ENCODE results near the gene STARD9. TPM values are rescaled to one million over a fixed set of nuclear protein-coding genes. Genes with fewer than 3 reads are reported as not detected.
"Not testable (repeated sequence)": the region's sequence is repeated elsewhere in the genome, so short reads cannot be mapped to it uniquely, and the experiment has no call there.

Gene STARD9
- total RNA-seq, 1 donor from 2014 or later: 5.4 TPM

GRCh38 chr15:42735382-42736165, 160.2 kb downstream of the STARD9 start:
- ATAC-seq (ENCODE audit: poor library complexity): no peak
- intact Hi-C loops (cut with DNase I): no loop called here
- no peak for DNase-seq

GRCh38 chr15:42736178-42736792, 160.9 kb downstream of the STARD9 start:
- DNase-seq (no peak), ATAC-seq (ENCODE audit: poor library complexity) (peak; percentile 47)
- intact Hi-C loops (cut with DNase I): no loop called here

GRCh38 chr15:42736793-42737528, 161.6 kb downstream of the STARD9 start, which contains the start of gene CDAN1:
CDAN1 (minus strand) TSS chr15:42737128; CDS start chr15:42737102, 26 bp downstream.
- DNase-seq (peak; percentile 96), ATAC-seq (ENCODE audit: poor library complexity) (peak; percentile 99)
- intact Hi-C loops (cut with DNase I): no loop called here

- DNase-seq (no peak), ATAC-seq (ENCODE audit: poor library complexity) (no peak)
- intact Hi-C loops (cut with DNase I): no loop called here
Measured at GRCh38 chr15:42737529-42738328, 162.3 kb downstream of the STARD9 start.

- no peak for ATAC-seq (ENCODE audit: poor library complexity)
- no peak for DNase-seq
- intact Hi-C loops (cut with DNase I): no loop called here
Measured at GRCh38 chr15:42741710-42742109, 166.3 kb downstream of the STARD9 start.

- intact Hi-C loops (cut with DNase I): no loop called here
- DNase-seq: no peak
- no peak for ATAC-seq (ENCODE audit: poor library complexity)
Measured at GRCh38 chr15:42742149-42742548, 166.7 kb downstream of the STARD9 start.

- no peak for ATAC-seq (ENCODE audit: poor library complexity)
- intact Hi-C loops (cut with DNase I): no loop called here
- no peak for DNase-seq
Measured at GRCh38 chr15:42744195-42744594, 168.8 kb downstream of the STARD9 start.

GRCh38 chr15:42749266-42749665, 173.9 kb downstream of the STARD9 start:
- intact Hi-C loops (cut with DNase I): no loop called here
- DNase-seq: no peak
- ATAC-seq (ENCODE audit: poor library complexity): no peak

- DNase-seq (no peak), ATAC-seq (ENCODE audit: poor library complexity) (no peak)
- intact Hi-C loops (cut with DNase I): no loop called here
Measured at GRCh38 chr15:42750306-42750705, 174.9 kb downstream of the STARD9 start.

GRCh38 chr15:42759093-42759492, 183.7 kb downstream of the STARD9 start:
- intact Hi-C loops (cut with DNase I): no loop called here
- DNase-seq (no peak), ATAC-seq (ENCODE audit: poor library complexity) (no peak)

GRCh38 chr15:42760759-42761158, 185.4 kb downstream of the STARD9 start:
- intact Hi-C loops (cut with DNase I): no loop called here
- ATAC-seq (ENCODE audit: poor library complexity): no peak
- no peak for DNase-seq

GRCh38 chr15:42761813-42762212, 186.4 kb downstream of the STARD9 start:
- intact Hi-C loops (cut with DNase I); ATAC-seq (ENCODE audit: poor library complexity); DNase-seq: not testable (repeated sequence)

GRCh38 chr15:42764154-42764731, 188.8 kb downstream of the STARD9 start:
- DNase-seq; intact Hi-C loops (cut with DNase I); ATAC-seq (ENCODE audit: poor library complexity): not testable (repeated sequence)

GRCh38 chr15:42766109-42766508, 190.7 kb downstream of the STARD9 start:
- intact Hi-C loops (cut with DNase I); ATAC-seq (ENCODE audit: poor library complexity); DNase-seq: not testable (repeated sequence)

Other genes with a start within 250 kb of the STARD9 start
- 2.6 TPM for gene CAPN3, start 216.1 kb upstream of the STARD9 start, total RNA-seq
- gene ZNF106, start 84.5 kb upstream of the STARD9 start, total RNA-seq: 479 TPM
- gene SNAP23, start 80.0 kb upstream of the STARD9 start, total RNA-seq: 21.2 TPM
- gene LRRC57, start 26.8 kb upstream of the STARD9 start, total RNA-seq: 11.9 TPM
- gene HAUS2, start 26.8 kb upstream of the STARD9 start, total RNA-seq: 9.1 TPM
- gene CDAN1, start 161.5 kb downstream of the STARD9 start, total RNA-seq: 6.3 TPM

All from Right ventricle myocardium superior (tissue), 1 donor.